NCI-H82 treated with DMSO at 0.1 percent for 48 hours (cell line): ENCODE results near the gene XIAP.

Experiments
- DNase-seq: peaks from one replicate; lab custom pipeline; 2025; ENCODE audit not compliant: unreplicated experiment; lab: John Stamatoyannopoulos, UW

Gene XIAP

DNA sequence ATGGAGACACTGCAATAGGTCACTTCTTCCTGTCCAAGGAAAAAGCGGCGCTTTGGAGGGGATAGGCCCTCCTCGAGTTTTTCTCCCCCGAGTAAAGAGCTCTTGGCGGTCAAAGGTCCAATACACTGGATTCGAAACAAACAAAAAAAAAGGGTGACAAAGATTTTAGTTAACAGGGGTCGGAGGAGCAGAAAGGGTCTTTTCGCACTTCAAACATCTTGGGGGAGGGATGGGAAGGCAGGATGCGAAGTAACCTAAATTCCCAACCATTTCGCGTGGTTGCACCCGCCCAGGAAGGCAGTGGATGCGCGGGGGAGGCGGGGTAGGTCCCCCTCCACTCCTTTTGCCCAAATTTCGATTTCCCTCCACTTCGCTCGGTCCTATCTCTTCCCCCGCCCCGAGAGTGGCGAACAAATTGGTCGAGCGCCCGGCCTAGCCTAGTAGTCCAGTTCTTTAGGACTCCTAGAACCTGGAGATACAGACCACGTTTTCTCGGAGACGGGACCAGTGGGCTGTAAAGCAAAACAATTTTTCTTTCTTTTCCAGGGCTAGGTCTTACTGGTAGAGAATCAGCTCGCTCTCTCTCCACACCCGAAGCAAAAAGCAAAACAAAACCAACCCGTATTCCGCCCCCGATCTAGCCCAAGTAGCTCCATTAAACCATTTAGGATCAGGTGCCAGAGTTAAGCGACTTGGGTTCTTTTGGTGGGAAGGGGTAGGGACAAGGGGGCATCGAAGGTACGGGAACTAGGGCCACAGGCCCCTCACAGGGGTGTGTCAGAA is 99.6 kb downstream of the XIAP start:
- DNase-seq: peak; percentile 33

DNA sequence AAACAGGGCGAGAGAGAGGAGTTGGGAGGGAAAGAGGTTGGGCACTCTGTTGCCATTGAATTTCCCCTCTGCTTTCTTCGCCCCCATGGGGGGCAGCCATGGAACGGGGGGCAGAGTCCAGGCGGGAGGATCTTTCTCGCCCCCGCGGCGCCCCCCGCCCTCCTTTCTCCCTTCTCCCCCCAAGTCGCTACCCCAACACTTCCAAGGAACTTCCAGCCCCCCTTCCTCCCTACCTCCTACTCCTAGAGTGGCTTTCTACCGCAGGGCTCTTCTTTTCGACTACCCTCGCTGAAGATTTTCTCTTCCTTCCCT is 101.1 kb downstream of the XIAP start:
- no peak for DNase-seq

DNA sequence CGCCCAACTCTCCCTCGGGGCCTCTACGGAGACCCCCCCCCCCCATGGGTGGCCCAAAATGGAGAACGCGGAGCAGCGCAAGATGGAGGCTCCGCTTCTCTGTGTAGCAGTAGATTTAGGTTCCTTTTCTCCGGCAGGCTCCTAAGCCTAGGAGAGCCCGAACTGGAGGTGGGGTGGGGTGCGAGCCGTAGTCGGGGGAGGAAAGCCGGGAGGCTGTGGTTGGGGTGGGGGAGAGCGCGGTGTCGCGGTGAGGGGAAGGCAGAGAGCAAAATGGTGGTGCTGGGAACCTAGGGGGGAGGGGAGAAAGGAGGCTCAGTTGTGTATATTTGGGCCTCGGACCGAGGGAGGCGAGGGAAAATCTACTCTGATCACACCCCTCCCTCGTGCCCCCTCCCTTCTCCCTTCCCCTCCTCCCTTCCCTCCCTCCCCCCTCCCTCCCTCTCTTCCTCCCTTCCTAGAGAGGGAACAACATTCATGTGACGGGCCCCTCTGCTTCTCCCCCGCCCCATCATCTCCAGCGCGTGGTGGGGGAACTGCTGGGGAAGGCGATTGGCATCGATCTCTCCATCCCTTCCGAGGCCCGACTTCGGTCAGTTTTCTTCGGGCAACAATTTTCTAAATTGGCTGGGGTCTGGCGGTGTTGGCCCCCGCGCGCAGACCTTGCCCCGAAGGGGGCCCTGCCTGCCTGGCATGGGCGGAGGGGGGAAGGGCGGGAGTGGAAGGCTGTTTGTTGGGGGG is 101.6 kb downstream of the XIAP start, which contains the start of gene STAG2:
TSS of gene STAG2 (plus strand) at position 439 of the 738 bp plus-strand sequence. CDS start 60,922 bp downstream, outside the sequence.
- DNase-seq: peak; percentile 90

DNA sequence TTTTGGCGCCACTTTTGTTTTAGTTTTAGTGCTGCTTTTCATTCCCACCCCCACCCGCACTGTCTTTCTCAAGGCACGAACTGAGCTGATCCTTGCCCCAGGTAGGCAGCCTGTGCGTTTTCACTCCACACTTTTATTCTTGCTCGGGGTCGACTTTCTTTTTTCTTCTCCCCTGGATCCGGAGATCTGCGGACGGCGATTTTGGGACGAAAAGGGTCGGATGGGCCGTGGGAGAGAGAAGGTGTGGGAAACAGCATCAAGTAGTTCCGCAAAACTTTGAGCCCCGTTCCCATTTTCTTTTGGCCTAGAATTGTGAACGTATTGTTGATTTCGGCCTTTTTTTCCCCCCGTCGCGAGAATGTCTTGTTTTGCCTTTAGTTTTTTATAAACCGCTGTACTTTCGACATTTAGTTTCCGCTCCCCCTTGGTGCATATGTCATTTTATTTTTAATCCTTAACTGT is 102.2 kb downstream of the XIAP start:
- peak; percentile 76 for DNase-seq

DNA sequence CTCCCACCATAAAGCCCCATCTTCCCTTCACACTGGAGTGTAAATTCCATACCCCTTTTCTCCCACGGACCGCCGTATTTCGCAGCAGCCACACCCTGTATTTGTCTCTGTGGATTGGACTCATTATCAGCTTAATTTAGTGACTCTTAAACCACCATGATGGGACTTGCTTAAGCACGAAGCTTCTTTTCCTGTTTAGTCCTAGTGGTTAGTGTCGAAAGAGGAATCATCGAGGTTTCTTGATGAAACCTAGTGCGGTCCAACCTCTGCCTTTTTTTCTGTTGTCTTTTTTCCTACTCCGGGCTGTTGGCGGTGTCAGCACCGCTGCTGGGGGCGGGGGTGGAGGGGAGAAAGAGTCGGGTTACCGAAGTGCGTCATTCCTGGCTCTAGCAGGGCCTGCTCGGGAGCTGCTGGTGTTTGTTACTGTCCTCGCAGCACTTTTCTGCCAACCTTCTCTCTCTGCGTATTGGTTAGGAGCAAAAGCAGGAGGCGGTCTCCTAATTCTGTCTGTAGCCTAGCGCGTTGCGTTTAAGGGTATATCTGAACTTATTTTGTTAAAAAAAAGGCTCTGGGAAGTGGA is 103.0 kb downstream of the XIAP start:
- peak; percentile 79 for DNase-seq
